Measurements from ENCODE around the gene PDCD5. TPM values are rescaled to one million over a fixed set of nuclear protein-coding genes. Genes with fewer than 3 reads are reported as not detected.
A peak's percentile ranks its signal among the peaks of the same experiment; 100 is the strongest.
"Not testable (repeated sequence)": the region's sequence is repeated elsewhere in the genome, so short reads cannot be mapped to it uniquely, and the experiment has no call there.

Gene PDCD5
- polyA plus RNA-seq, 3 donors = 41.4 to 84.5 (median 79.9) TPM

GRCh38 chr19:32581705-32582179 lies 752 bp downstream of the PDCD5 start:
- Mint-ChIP-seq H3K36me3 (peaks cover 29 to 38% of the 10 kb centered on the region in 2 donors), H3K27ac (peak overlapping the region in 6 of 7 donors; percentile 26 to 86 (median 65))
- peak overlapping the region; percentile 13 to 81 for H3K27ac ChIP-seq (ENCODE audit: low read depth in 1 of 2, low read length in 2 of 2)

GRCh38 chr19:32587747-32588504 lies 6.9 kb downstream of the PDCD5 start:
- peaks cover 25 to 36% of the 10 kb centered on the region in 2 donors for H3K36me3 ChIP-seq (replicated peaks in 1 of 2; ENCODE audit: control insufficient read depth in 1 of 2, insufficient read depth in 2 of 2, low read length in 2 of 2)
- H3K9ac ChIP-seq (ENCODE audit: insufficient read depth, low read length, poor library complexity, severe bottlenecking); DNase-seq; H2AFZ ChIP-seq (ENCODE audit: insufficient read depth, low read depth, low read length, poor library complexity, severe bottlenecking); H3K9me3 ChIP-seq (replicated peaks in 1 of 2; ENCODE audit: control insufficient read depth in 1 of 2, insufficient read depth in 1 of 2, low read length in 2 of 2); H3K4me3 Mint-ChIP-seq; H3K27me3 ChIP-seq (ENCODE audit: control insufficient read depth in 2 of 2, insufficient read depth in 2 of 2, low read length in 2 of 2); H3K27me3 Mint-ChIP-seq (ENCODE audit: low read depth in 3 of 3); H3K79me2 ChIP-seq (ENCODE audit: insufficient read depth, low read length); H3K4me1 Mint-ChIP-seq; H3K27ac ChIP-seq (ENCODE audit: low read depth in 1 of 2, low read length in 2 of 2); H3K4me3 ChIP-seq (replicated peaks in 1 of 3; ENCODE audit: low read depth in 2 of 3, low read length in 3 of 3); H3K27ac Mint-ChIP-seq; H3K4me2 ChIP-seq (replicated peaks; ENCODE audit: extremely low read depth, low read length, poor library complexity, severe bottlenecking); H4K20me1 ChIP-seq (ENCODE audit: insufficient read depth, low read length); H3K4me1 ChIP-seq (ENCODE audit: control insufficient read depth in 1 of 2, insufficient read depth in 2 of 2, low read length in 2 of 2): not testable (repeated sequence)
- H3K9me3 Mint-ChIP-seq = peaks cover 3 to 15% (median 9%) of the 10 kb centered on the region in 7 donors
- H3K36me3 Mint-ChIP-seq = peaks cover 49 to 59% of the 10 kb centered on the region in 2 donors
- no CpG with 5 or more reads among the region's 8 CpGs for WGBS (ENCODE audit: insufficient coverage)
- intact Hi-C loops (cut with micrococcal nuclease) = loop anchor here in 1 of 2 donors (10.0 kb wide), 2 partner anchors 183 to 597 kb away; partner anchors contain the start of gene DPY19L3

More at GRCh38 chr19:32581705-32582179, 752 bp downstream of the PDCD5 start:
- peak overlapping the region; percentile 85 for H3K4me2 ChIP-seq (replicated peaks; ENCODE audit: extremely low read depth, low read length, poor library complexity, severe bottlenecking)
- Mint-ChIP-seq H3K4me1 (peaks cover 17% of the 10 kb centered on the region), H3K4me3 (peak overlapping the region; percentile 82 to 88), H3K9me3 (peaks cover 0 to 5% (median 0%) of the 10 kb centered on the region in 7 donors), H3K27me3 (ENCODE audit: low read depth in 3 of 3) (peaks cover 6 to 13% (median 13%) of the 10 kb centered on the region in 3 donors)
- H2AFZ ChIP-seq (ENCODE audit: insufficient read depth, low read depth, low read length, poor library complexity, severe bottlenecking) = peak overlapping the region; percentile 94
- H3K27me3 ChIP-seq (ENCODE audit: control insufficient read depth in 2 of 2, insufficient read depth in 2 of 2, low read length in 2 of 2) = peaks cover 0 to 3% of the 10 kb centered on the region in 2 donors
- intact Hi-C loops (cut with micrococcal nuclease) = loop anchor here (5.0 to 10.0 kb wide), 4 partner anchors 101 to 1229 kb away; partner anchors contain the start of gene DPY19L3 (in 1 of the 2)
- peaks cover 16 to 24% of the 10 kb centered on the region in 2 donors for H3K4me1 ChIP-seq (ENCODE audit: control insufficient read depth in 1 of 2, insufficient read depth in 2 of 2, low read length in 2 of 2)
- peak; percentile 18 to 67 (median 48) for DNase-seq
- no peaks in the 10 kb centered on the region for H4K20me1 ChIP-seq (ENCODE audit: insufficient read depth, low read length)
- WGBS (ENCODE audit: insufficient coverage) = under 1% methylated on average over 16 of the region's 27 CpGs
- no peak for TF ChIP-seq CTCF (IDR thresholded peaks at IDR 0.05)
- peak overlapping the region; percentile 40 to 73 (median 45) for H3K4me3 ChIP-seq (replicated peaks in 1 of 3; ENCODE audit: low read depth in 2 of 3, low read length in 3 of 3)
- peak overlapping the region; percentile 82 for H3K9ac ChIP-seq (ENCODE audit: insufficient read depth, low read length, poor library complexity, severe bottlenecking)
- H3K36me3 ChIP-seq (replicated peaks in 1 of 2; ENCODE audit: control insufficient read depth in 1 of 2, insufficient read depth in 2 of 2, low read length in 2 of 2) = peaks cover 19 to 32% of the 10 kb centered on the region in 2 donors
- H3K79me2 ChIP-seq (ENCODE audit: insufficient read depth, low read length) = peaks cover 9% of the 10 kb centered on the region
- no peaks in the 10 kb centered on the region for H3K9me3 ChIP-seq (replicated peaks in 1 of 2; ENCODE audit: control insufficient read depth in 1 of 2, insufficient read depth in 1 of 2, low read length in 2 of 2)

Data from CD14-positive monocyte (primary cell).